Caco-2 (cell line): ENCODE measurements around the gene TIPRL. TPM values are rescaled to one million over a fixed set of nuclear protein-coding genes. Genes with fewer than 3 reads are reported as not detected.

Experiments
- BruUV-seq: library from RNA; stranded (reverse); fragments of 400-500 nt; replicated peaks from 2 replicates; lab custom pipeline; 2021; lab: Mats Ljungman, UMichigan
- CTCF ChIA-PET: fragments of 300-600 bp; sonication (Branson Sonifier 250); formaldehyde crosslinking; loops from one replicate; lab custom pipeline; 2022; ENCODE audit warnings: antibody characterized with exemption; lab: Charles Lee
- POLR2A ChIA-PET: fragments of 300-600 bp; sonication (Branson Sonifier 250); formaldehyde crosslinking; loops from one replicate; lab custom pipeline; 2022; ENCODE audit warnings: antibody characterized with exemption; lab: Charles Lee
- DNase-seq, 2 experiments: peaks; one replicate each; pipeline versions ENCODE4 v3.0.0 to v3.0.0-alpha.2; 2020 to 2022
- H3K27me3 ChIP-seq: replicated peaks from 2 replicates; pipeline ENCODE4 v1.6.0; 2011; ENCODE audit warnings: low read length; ENCODE audit not compliant: control insufficient read depth, insufficient read depth
- H3K36me3 ChIP-seq: 2 replicates; pipeline ENCODE4 v1.5.1; 2011; ENCODE audit warnings: low read length; ENCODE audit not compliant: control insufficient read depth, insufficient read depth
- H3K4me1 ChIP-seq: fragments of 250-450 bp; sonication (Bioruptor Pico); 2 replicates; pipeline ENCODE4 v1.5.1; 2020; ENCODE audit warnings: mild to moderate bottlenecking
- H3K4me3 ChIP-seq: 2 replicates; pipeline ENCODE4 v1.5.1; 2011; ENCODE audit warnings: low read depth, mild to moderate bottlenecking, control low read depth, low read length
- H3K9me3 ChIP-seq: fragments of 250-450 bp; sonication (Bioruptor Pico); 2 replicates; pipeline ENCODE4 v1.5.1; 2020; ENCODE audit warnings: mild to moderate bottlenecking, moderate library complexity
- H3K27ac Mint-ChIP-seq: one replicate; pipeline ENCODE4 v1.8.0; 2022; ENCODE audit warnings: mixed read lengths; ENCODE audit not compliant: unreplicated experiment
- H3K27me3 Mint-ChIP-seq: one replicate; pipeline ENCODE4 v1.8.0; 2022; ENCODE audit warnings: mixed read lengths; ENCODE audit not compliant: insufficient read depth, unreplicated experiment
- H3K36me3 Mint-ChIP-seq: one replicate; pipeline ENCODE4 v1.8.0; 2022; ENCODE audit warnings: mild to moderate bottlenecking, mixed read lengths; ENCODE audit not compliant: insufficient read depth, unreplicated experiment
- H3K4me1 Mint-ChIP-seq: one replicate; pipeline ENCODE4 v1.8.0; 2022; ENCODE audit warnings: low read depth, mixed read lengths; ENCODE audit not compliant: unreplicated experiment
- H3K4me3 Mint-ChIP-seq: one replicate; pipeline ENCODE4 v1.8.0; 2022; ENCODE audit warnings: mild to moderate bottlenecking, moderate library complexity, mixed read lengths; ENCODE audit not compliant: unreplicated experiment
- H3K9me3 Mint-ChIP-seq: one replicate; pipeline ENCODE4 v1.8.0; 2022; ENCODE audit warnings: mixed read lengths; ENCODE audit not compliant: unreplicated experiment
- intact Hi-C: fragments of 100-400 bp; cut with micrococcal nuclease; formaldehyde crosslinking; loops from one replicate; pipeline ENCODE4 v1.10.0; 2022; ENCODE audit not compliant: unreplicated experiment
- total RNA-seq: library from RNA; stranded (reverse); gene quantifications from 2 replicates; pipeline ENCODE4 v1.2.3, GENCODE V29; 2022
- TF ChIP-seq, protein P1 (sequence below), 2 experiments: fragments of 200-600 bp in 1 of 2; IDR thresholded peaks; 1 replicate in 1 of 2; 2 replicates in 1 of 2; pipeline versions ENCODE4 v1.5.1 to v1.8.0; 2011 to 2022; ENCODE audit warnings: antibody characterized with exemption in 1 of 2, control low read depth in 1 of 2, inconsistent platforms in 1 of 2, low read depth in 1 of 2, low read length in 1 of 2, mild to moderate bottlenecking in 1 of 2, moderate library complexity in 1 of 2; ENCODE audit not compliant: insufficient read depth in 1 of 2, severe bottlenecking in 1 of 2, unreplicated experiment in 1 of 2

TIPRL gene
- total RNA-seq, 1 experiment from 2014 or later: 38.1 TPM

DNA sequence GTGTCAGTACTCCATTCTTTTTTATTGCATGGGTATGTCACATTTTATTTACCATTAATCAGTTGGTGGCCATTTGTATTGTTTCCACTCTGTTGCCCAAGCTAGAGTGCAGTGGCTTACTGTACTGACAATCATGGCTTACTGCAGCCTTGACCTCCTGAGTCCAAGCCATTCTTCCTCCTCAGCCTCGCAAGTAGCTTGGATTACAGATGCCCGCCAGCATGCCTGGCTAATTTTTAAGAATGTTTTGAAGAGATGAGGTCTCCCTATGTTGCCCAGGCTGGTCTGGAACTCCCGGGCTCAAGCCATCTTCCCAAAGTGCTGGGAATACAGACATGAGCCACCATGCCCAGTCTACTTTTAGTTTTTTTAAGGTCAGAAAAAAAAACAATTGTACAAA lies 46.2 kb downstream of the TIPRL start:
- H3K27me3 Mint-ChIP-seq: no peaks in the 10 kb centered on the region
- Histone ChIP-seq H3K9me3 (no peaks in the 10 kb centered on the region), H3K27me3 (no peaks in the 10 kb centered on the region), H3K4me1 (peaks cover 13% of the 10 kb centered on the region; the same call in 1 of the 2 replicates), H3K36me3 (no peaks in the 10 kb centered on the region), H3K4me3 (peak overlapping the region; percentile 93)
- peaks cover 23% of the 10 kb centered on the region for H3K4me1 Mint-ChIP-seq
- TF ChIP-seq, protein P1, sequence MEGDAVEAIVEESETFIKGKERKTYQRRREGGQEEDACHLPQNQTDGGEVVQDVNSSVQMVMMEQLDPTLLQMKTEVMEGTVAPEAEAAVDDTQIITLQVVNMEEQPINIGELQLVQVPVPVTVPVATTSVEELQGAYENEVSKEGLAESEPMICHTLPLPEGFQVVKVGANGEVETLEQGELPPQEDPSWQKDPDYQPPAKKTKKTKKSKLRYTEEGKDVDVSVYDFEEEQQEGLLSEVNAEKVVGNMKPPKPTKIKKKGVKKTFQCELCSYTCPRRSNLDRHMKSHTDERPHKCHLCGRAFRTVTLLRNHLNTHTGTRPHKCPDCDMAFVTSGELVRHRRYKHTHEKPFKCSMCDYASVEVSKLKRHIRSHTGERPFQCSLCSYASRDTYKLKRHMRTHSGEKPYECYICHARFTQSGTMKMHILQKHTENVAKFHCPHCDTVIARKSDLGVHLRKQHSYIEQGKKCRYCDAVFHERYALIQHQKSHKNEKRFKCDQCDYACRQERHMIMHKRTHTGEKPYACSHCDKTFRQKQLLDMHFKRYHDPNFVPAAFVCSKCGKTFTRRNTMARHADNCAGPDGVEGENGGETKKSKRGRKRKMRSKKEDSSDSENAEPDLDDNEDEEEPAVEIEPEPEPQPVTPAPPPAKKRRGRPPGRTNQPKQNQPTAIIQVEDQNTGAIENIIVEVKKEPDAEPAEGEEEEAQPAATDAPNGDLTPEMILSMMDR (IDR thresholded peaks at IDR 0.05; ENCODE audit: insufficient read depth in 1 of 2, low read depth in 1 of 2, low read length in 1 of 2, severe bottlenecking in 1 of 2, unreplicated experiment in 1 of 2): no peak
- peaks cover 7% of the 10 kb centered on the region for H3K36me3 Mint-ChIP-seq
- peaks cover 16% of the 10 kb centered on the region for H3K9me3 Mint-ChIP-seq
- DNase-seq: no peak
- no TSS peak for BruUV-seq
- H3K27ac Mint-ChIP-seq: peak overlapping the region; percentile 89
- ChIA-PET CTCF (interaction anchor here (2.8 kb wide), 1 partner anchor 10 kb away, joined by 19 read pairs; no protein-coding TSS in a partner anchor), POLR2A (interaction anchor here (1.0 to 1.5 kb wide), 2 partner anchors 11 to 143 kb away, joined by 7 to 9 read pairs; no protein-coding TSS in a partner anchor)
- intact Hi-C loops: loop anchor here (2.0 to 5.0 kb wide), 2 partner anchors 46 to 143 kb away; partner anchors contain the start of gene TIPRL
- H3K4me3 Mint-ChIP-seq: peak overlapping the region; percentile 92

DNA sequence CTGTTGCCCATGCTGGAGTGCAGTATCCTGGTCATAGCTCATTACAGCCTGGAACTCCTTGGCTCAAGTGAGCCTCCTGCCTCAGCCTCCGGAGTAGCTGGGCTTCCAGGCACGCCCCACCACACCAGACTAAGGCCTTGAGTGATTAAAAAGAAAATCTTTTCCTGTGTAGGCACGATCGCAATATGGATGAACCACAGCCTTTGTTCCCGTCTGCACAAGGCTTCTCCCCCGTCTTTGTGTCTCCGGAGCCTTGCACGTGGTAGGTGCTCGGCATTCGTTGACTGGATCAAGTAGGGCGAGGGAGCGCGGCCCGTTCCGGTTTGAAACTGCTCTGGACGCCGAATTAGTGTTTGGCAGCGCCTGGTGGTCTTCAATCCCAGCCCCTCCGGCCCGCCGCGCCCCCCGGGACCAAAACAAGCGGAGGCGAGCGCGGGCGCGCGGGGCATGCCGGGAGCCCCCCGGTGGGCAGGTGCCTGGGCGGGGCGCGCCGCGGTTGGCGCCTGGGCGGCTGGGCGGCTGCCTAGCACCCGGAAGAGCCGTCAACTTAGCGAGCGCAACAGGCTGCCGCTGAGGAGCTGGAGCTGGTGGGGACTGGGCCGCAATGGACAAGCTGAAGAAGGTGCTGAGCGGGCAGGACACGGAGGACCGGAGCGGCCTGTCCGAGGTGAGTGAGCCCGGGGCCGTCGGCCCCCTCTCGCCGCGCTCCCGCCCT lies 46.9 kb downstream of the TIPRL start, which contains the start of gene SFT2D2:
Gene SFT2D2 (plus strand): TSS at position 529 of the 715 bp plus-strand sequence. CDS start 76 bp downstream, at position 605.
- BruUV-seq: TSS peak; percentile 93
- H3K9me3 Mint-ChIP-seq: peaks cover 16% of the 10 kb centered on the region
- H3K27me3 Mint-ChIP-seq: no peaks in the 10 kb centered on the region
- POLR2A ChIA-PET: interaction anchor here (0.5 to 1.5 kb wide), 5 partner anchors 10 to 289 kb away, joined by 3 to 9 read pairs (median 3); partner anchors contain the start of gene MPC2
- Histone ChIP-seq H3K4me3 (peak within 1 kb of the TSS; percentile 93), H3K36me3 (no peaks in the 10 kb centered on the region), H3K27me3 (no peaks in the 10 kb centered on the region), H3K4me1 (peaks cover 19% of the 10 kb centered on the region), H3K9me3 (no peaks in the 10 kb centered on the region)
- peaks cover 7% of the 10 kb centered on the region for H3K36me3 Mint-ChIP-seq
- DNase-seq: peak; percentile 74 to 88
- intact Hi-C loops: loop anchor here (2.0 to 5.0 kb wide), 2 partner anchors 47 to 143 kb away; partner anchors contain the start of gene TIPRL
- TF ChIP-seq, protein P1 (IDR thresholded peaks at IDR 0.05; ENCODE audit: insufficient read depth in 1 of 2, low read depth in 1 of 2, low read length in 1 of 2, severe bottlenecking in 1 of 2, unreplicated experiment in 1 of 2): no peak
- CTCF ChIA-PET: interaction anchor here (0.6 to 2.8 kb wide), 6 partner anchors 9 to 123 kb away, joined by 3 to 19 read pairs (median 5); partner anchors contain the start of gene GPR161
- H3K27ac Mint-ChIP-seq: peak within 1 kb of the TSS; percentile 89
- H3K4me3 Mint-ChIP-seq: peak within 1 kb of the TSS; percentile 92
- peaks cover 23% of the 10 kb centered on the region for H3K4me1 Mint-ChIP-seq

DNA sequence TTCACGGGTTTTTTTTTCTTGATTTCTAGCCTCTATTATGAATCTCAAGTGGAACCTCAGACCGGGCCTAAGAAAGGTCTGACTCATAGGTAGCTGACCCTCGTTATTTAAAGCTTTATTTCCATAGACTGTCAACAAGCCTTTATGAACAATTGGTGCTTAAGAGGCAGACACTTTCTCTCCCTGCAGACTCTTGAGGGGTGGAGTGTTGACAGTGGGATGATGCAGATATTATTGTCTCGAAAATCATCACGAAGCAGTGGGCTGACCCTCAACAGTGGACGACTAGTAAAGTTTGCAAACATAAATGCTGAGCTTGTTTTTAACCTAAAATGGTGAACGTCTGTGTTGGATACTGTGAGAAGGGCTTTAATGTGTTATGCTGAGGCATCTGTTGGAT lies 48.9 kb downstream of the TIPRL start:
- H3K9me3 Mint-ChIP-seq: peaks cover 14% of the 10 kb centered on the region
- intact Hi-C loops: loop anchor here (5.0 kb wide), 1 partner anchor 145 kb away; no protein-coding TSS in a partner anchor
- Histone ChIP-seq H3K4me1 (peaks cover 22% of the 10 kb centered on the region), H3K4me3 (no peak overlapping the region), H3K36me3 (peaks cover 2% of the 10 kb centered on the region; the same call in 1 of the 2 replicates), H3K27me3 (no peaks in the 10 kb centered on the region), H3K9me3 (no peaks in the 10 kb centered on the region)
- DNase-seq: no peak
- H3K27ac Mint-ChIP-seq: no peak overlapping the region
- no peaks in the 10 kb centered on the region for H3K27me3 Mint-ChIP-seq
- BruUV-seq: no TSS peak
- TF ChIP-seq, protein P1 (IDR thresholded peaks at IDR 0.05; ENCODE audit: insufficient read depth in 1 of 2, low read depth in 1 of 2, low read length in 1 of 2, severe bottlenecking in 1 of 2, unreplicated experiment in 1 of 2): no peak
- peak overlapping the region; percentile 92 for H3K4me3 Mint-ChIP-seq
- ChIA-PET CTCF (interaction anchor here (2.8 kb wide), 1 partner anchor 7 kb away, joined by 19 read pairs; no protein-coding TSS in a partner anchor), POLR2A (no interaction called here)
- peaks cover 14% of the 10 kb centered on the region for H3K36me3 Mint-ChIP-seq
- peaks cover 23% of the 10 kb centered on the region for H3K4me1 Mint-ChIP-seq
